DLD1 (cell line): Measurements from ENCODE around the gene SSB.
"Not testable (repeated sequence)": the region's sequence is repeated elsewhere in the genome, so short reads cannot be mapped to it uniquely, and the experiment has no call there.

ENCODE experiments used
- in situ Hi-C: cut with HindIII; loops from 2 replicates; pipeline ENCODE4 v1.10.0; 2017; ENCODE audit warnings: low sequenced_read_pairs

The SSB gene

GRCh38 chr2:169798718-169799592 is at the start of gene SSB:
TSS of gene SSB (plus strand) at chr2:169798871. CDS start at chr2:169800961, 2,090 bp downstream.
- in situ Hi-C loops = no loop called here

DNA sequence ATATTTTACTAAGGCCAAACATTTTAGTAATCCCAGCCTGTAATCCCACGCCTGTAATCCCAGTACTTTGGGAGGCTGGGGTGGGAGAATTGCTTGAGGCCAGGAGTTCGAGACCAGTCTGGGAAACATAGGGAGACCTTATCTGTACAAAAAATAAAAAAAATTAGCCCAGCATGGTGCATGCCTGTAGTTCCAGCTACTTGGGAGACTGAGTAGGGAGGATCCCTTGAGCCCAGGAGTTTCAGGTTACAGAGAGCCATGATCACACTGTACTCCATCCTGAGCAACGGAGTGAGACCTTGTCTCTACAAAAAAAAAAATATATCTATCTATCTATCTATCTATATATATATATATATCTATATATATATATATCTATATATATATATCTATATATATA is 45.9 kb upstream of the SSB start:
- in situ Hi-C loops = no loop called here

- in situ Hi-C loops = no loop called here
Measured at GRCh38 chr2:169755083-169755870, 43.4 kb upstream of the SSB start.

GRCh38 chr2:169756342-169756741 is 42.3 kb upstream of the SSB start:
- in situ Hi-C loops = no loop called here

DNA sequence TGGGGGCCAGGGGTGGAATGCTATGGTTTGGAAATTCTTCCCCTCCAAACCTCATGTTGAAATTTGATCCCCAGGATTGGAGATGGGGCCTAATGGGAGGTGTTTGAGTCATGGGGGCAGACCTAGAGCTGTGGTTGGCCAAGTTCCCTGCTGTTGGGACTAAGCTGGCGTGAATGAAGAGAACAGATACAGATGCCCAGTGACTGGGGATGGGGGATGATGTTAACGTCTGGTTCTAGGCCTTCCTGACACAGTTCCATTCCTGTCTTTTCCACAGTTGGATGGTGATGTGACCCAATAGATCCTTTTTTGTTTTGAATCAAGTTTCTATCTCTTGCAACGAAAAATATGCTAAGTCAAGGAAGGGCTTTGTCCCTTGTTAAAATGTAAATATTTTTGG is 41.3 kb upstream of the SSB start:
- in situ Hi-C loops = no loop called here

- in situ Hi-C loops = no loop called here
Measured at GRCh38 chr2:169757778-169758177, 40.9 kb upstream of the SSB start.

DNA sequence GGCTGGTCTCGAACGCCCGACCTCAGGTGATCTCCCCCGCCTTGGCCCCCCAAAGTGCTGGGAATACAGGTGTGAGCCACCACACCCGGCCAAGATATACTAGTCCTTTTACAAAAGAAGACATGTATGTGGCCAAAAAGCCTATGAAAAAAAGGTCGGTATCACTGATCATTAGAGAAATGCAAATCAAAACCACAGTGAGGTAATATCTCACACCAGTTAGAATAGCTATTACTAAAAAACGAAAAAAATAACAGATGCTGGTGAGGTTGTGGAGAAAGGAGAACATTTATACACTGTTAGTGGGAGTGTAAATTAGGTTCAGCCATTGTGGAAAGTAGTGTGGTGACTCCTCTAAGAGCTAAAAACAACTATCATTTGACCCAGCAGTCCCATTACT is 38.7 kb upstream of the SSB start:
- in situ Hi-C loops = no loop called here

- in situ Hi-C loops = not testable (repeated sequence)
Measured at GRCh38 chr2:169760798-169761197, 37.9 kb upstream of the SSB start.

DNA sequence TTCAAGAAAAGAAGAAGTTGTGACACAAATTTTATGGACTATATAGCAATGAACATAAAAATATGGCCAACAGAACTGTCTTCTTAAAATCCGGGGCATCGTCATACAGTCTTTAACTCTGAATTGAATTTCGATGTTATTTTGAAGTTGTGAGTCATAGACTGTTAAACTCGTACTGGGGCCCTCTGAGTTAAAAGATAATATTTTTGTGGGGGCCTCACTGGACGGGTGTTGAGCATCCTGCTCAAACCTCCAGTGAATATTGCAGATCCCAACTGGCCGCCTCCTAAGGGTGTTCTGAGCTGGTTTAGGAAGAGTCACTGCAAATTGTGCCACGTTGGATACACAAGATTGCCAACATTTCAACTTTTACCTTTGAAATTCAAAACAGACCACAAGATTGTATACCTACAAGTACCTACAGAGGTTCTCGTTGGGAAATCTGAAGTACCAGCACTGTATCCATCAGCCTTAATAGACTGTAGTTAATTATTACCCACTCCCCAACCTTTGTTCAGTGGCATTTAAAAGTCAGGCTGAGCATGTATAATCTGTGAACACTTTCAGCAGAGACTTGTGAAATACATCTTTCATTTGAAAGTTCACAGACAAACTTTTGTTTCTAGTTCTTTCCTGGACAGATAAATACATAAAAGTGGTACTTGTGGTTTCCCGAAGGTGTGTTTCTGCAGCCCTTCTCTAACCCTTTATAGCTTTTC is 37.3 kb upstream of the SSB start:
- in situ Hi-C loops = no loop called here

- in situ Hi-C loops = no loop called here
Measured at GRCh38 chr2:169761970-169762292, 36.7 kb upstream of the SSB start.

GRCh38 chr2:169765523-169765922 is 33.1 kb upstream of the SSB start:
- in situ Hi-C loops = no loop called here

DNA sequence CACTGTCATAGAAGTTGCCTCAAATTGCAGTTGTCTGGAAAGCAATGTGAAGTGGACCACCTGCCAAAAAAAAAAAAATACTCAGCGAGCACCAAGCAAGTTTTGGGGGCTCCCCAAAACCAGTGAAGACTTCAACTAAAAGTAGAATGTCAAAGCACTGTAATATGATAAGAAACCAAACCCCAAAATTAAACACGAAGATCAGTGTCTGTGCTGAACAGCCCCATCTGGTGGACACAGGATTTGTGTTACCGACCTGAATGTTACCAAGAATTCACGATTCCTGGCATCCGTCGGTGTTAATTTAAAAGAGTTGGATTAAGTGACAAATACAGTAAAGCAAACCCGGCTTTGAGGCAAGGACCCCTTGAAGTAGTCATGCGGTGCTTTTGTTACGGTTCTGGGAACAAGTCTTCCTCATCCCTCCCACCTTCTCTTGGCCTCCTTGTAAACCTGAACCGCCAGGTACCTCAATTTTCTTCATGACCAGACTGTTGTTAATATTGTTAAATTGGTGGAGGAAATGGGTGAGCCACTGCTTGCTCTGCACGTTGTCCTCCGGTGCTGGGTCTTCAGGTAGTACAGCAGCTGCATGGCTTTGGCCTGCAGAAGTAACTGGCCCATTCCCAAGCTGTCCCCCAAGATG is 31.3 kb upstream of the SSB start:
- in situ Hi-C loops = no loop called here

DNA sequence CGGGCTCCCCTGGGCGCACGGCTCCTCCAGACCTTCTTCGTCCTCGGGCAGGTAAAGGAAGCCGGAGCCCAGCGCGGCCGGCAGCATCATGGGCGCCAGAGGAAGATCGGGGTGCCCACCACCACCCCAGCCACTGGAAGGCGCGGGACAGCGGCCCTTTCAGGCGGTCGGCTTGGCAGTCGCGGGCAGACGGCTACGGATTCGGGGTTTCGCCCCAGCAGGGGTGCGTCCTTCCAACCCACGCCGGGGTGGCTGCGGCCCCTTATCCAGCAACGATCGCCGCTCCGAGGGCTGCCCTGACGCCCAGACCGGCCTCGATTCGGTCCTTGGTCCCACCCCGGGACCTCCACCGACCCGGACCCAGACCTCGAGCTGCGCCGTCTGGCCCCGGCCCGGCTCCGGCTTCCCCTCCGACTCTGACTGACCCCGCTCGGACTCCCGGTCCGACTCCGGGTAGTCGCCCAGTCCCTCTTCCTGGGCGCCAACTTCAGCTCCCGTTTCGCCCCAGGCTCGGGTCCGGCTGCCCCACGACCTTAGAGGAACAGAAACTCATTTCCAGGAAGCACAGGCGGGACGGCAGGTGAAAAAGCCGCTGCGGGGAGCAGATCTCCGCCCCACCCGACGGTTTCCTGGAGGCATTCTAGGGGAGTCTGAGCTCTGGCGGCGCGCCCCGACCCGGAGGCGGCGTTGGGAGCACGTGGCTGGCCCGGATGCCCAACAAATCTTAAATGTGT is 30.2 kb upstream of the SSB start:
- in situ Hi-C loops = no loop called here

- in situ Hi-C loops = no loop called here
Measured at GRCh38 chr2:169771021-169771420, 27.6 kb upstream of the SSB start.

- in situ Hi-C loops = no loop called here
Measured at GRCh38 chr2:169771612-169772011, 27.1 kb upstream of the SSB start.

DNA sequence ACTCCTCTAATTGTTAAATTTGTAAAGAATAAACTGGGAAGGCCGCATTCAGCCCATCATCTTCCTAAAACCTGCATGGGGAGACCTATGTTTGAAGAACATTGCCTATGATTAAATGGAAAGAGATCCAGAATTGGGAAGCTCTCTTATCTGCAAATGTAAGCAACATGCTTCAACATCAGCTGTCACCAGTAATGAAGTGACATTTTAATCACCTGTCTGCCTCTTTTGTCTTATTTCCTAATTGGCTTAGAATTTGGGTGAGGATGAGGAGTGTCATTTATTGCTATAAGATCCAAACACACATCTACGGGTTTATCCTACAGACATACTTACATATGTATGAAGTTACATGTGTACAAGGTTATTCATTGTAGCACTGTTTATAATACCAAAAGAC is 26.0 kb upstream of the SSB start:
- in situ Hi-C loops = no loop called here

- in situ Hi-C loops = no loop called here
Measured at GRCh38 chr2:169775354-169775753, 23.3 kb upstream of the SSB start.

GRCh38 chr2:169775765-169776164 is 22.9 kb upstream of the SSB start:
- in situ Hi-C loops = no loop called here

DNA sequence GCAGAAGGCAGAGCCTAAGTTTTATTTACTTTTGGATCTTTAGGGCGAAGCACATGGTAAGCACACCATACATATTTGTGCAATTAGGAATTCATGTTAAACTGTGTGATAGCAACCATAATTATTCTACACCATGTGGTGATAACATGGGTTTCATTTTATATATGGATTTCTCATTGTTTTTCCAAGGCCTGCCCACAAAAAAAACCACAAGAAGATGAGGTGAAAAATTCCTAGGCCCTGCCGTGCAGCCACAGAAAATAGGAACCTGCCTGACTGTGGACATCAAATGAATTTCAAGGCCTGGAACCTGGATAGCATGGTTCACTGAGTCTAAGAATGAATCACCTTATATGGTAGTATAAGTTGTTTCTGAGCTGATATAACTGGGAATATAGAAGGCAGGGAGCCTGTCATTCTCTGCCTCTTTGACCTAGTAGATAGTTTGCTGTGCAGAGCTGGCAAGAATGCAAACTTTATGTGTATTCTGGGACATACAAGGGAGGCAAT is 22.4 kb upstream of the SSB start:
- in situ Hi-C loops = no loop called here

DNA sequence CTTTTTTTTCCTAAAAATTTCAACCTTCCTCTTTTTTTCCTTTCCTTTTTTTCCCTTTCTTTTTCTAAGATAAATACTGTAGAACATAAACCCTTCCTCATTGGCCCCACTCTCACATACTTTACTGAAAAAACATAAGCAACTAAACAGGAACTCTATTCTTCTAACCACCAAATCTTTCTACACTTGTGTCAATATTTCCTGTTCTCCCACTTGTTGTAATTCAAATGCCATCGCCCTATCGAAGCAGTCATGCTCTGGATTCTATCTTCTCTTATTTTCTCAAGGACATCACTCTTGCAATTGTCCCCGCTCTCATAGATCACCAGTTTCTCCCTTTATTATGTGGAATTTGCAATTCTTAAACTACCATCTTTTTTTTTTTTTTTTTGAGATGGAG is 20.2 kb upstream of the SSB start:
- in situ Hi-C loops = no loop called here
